Subcutaneous adipose tissue (tissue), 4 donors: ENCODE measurements around the gene CIDEB. TPM values are rescaled to one million over a fixed set of nuclear protein-coding genes. Genes with fewer than 3 reads are reported as not detected.

Source experiments
- CTCF ChIP-seq: fragments of 450-650 bp; IDR thresholded peaks from one replicate; pipeline ENCODE4 v1.5.1; 2016; ENCODE audit warnings: low read depth, mild to moderate bottlenecking, control low read depth, antibody characterized with exemption, moderate library complexity
- total RNA-seq, 4 donors: library from RNA; depleted of rRNA; stranded (reverse); fragments of >200 nt; gene quantifications; one replicate each; pipeline ENCODE4 v1.1.0, GENCODE V29; 2016

The CIDEB gene
- total RNA-seq, 4 donors from 2014 or later: 5.2 to 14.3 (median 10.3) TPM

GRCh38 chr14:24329736-24330135 lies 22.0 kb upstream of the CIDEB start:
- TF ChIP-seq CTCF: no peak

- TF ChIP-seq CTCF: no peak
These were observed 21.4 kb upstream of the CIDEB start for GRCh38 chr14:24329073-24329663.

GRCh38 chr14:24327303-24327702 lies 19.5 kb upstream of the CIDEB start:
- no peak for TF ChIP-seq CTCF

DNA sequence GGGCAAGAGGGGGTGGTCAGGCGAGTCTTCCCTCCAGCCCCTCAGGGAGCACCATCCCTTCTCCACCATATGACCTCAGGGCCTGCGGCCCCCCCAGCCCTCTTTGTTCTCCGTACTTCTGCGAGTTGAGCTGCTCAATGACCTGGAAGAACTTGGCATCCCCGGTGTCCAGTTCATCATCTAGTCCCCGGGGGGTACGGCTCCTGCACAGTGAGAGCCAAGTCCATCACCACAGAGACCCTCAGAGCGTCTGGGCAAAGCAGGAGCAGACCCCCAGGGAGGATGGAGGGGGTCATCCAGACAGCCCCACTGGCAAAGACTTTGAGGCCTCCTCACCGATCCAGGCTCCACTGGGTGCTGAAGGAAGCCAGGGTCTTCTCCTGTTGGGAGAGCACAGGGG lies 18.2 kb upstream of the CIDEB start:
- TF ChIP-seq CTCF: no peak

DNA sequence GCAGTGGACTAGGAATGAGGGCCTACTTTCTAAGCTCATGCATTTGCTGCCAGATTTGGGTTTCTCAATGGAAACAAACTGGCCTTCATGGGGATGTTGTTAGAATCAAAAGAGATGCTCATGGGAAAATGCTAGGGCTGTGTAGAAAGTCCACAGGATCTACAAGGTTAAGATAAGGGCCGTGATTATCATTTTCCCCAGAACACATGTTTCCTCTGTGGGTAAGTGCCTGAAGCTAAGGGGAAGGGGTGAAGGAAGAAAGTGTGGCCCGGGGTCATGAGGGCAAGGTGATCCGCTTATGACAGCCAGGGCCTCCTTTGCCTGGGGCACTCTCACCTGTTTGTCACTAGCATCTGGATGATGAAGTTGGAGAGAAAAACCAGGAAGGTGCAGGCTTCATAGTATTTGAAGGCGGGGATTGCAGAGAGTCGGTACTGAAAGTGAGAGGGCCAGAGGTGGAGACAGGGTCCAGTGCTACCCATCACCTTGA lies 17.3 kb upstream of the CIDEB start:
- TF ChIP-seq CTCF: no peak

DNA sequence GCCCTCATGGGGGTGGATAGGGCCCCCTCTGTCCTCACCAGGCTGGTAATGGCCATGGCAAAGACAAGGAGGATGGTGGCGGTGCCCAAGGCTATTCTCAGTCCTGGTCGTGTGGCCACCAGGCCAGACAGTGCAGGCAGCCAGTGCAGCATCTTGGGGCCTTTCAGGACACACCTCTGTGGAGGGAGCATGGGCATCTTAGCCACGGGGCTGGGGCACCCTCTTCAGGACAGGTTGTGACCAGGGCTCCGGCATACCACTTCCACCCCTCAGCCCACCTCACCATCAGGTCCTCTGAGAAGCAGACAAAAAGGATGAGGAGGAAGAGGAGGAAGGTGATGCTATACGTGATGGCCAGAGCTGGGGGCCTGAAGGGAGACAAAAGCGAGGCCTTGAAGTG lies 16.2 kb upstream of the CIDEB start:
- no peak for TF ChIP-seq CTCF

DNA sequence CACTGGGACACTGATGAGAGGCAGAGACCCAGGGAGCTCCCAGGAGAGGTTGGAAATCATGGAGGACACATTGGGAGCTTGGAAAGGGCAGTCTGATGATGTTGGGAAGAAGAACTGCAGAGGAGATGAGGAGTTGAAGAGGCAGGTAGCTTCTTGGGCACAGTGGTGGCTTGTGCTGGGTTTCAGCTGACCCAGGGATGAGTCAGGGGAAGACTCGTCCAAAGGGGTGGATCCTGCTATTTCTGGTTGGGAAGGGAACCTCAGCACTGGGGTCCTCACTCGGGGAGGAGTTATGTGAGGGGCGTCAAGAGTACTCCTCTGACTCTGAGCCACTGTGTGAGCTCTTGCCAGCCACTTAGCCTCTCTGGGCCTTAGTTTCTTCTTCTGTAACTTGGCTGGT lies 15.6 kb upstream of the CIDEB start:
- no peak for TF ChIP-seq CTCF
